H9 (cell line): ENCODE data around the gene FAM43B. TPM values are rescaled to one million over a fixed set of nuclear protein-coding genes. Genes with fewer than 3 reads are reported as not detected.

Experiments used
- DNase-seq: peaks from one replicate; pipeline ENCODE4 v3.0.0-alpha.2; 2017
- H2AFZ ChIP-seq: one replicate; pipeline ENCODE4 v1.6.1; 2013; ENCODE audit warnings: mild to moderate bottlenecking, low read length, control low read depth, moderate library complexity
- H2AK5ac ChIP-seq: 2 replicates; pipeline ENCODE4 v1.6.1; 2013; ENCODE audit warnings: low read length, control low read depth, mixed read lengths; ENCODE audit not compliant: insufficient read length
- H2BK120ac ChIP-seq: one replicate; pipeline ENCODE4 v1.6.1; 2013; ENCODE audit warnings: low read depth, mild to moderate bottlenecking, low read length, control low read depth, inconsistent platforms; ENCODE audit not compliant: poor library complexity, severe bottlenecking
- H2BK12ac ChIP-seq: 2 replicates; pipeline ENCODE4 v1.6.1; 2013; ENCODE audit warnings: low read length, control low read depth, mixed read lengths, low read depth; ENCODE audit not compliant: insufficient read length
- H2BK15ac ChIP-seq: 2 replicates; pipeline ENCODE4 v1.6.1; 2013; ENCODE audit warnings: low read depth, low read length, control low read depth
- H2BK20ac ChIP-seq: one replicate; pipeline ENCODE4 v1.6.1; 2013; ENCODE audit warnings: low read depth, mild to moderate bottlenecking, low read length, control low read depth, inconsistent platforms; ENCODE audit not compliant: poor library complexity, severe bottlenecking
- H2BK5ac ChIP-seq: 2 replicates; pipeline ENCODE4 v1.6.1; 2013; ENCODE audit warnings: low read length, control low read depth, mixed read lengths; ENCODE audit not compliant: insufficient read length
- H3K14ac ChIP-seq: 2 replicates; pipeline ENCODE4 v1.6.1; 2013; ENCODE audit warnings: low read length, control low read depth; ENCODE audit not compliant: insufficient read depth
- H3K18ac ChIP-seq: 2 replicates; pipeline ENCODE4 v1.6.1; 2013; ENCODE audit warnings: low read depth, mild to moderate bottlenecking, mixed read lengths, low read length, control low read depth; ENCODE audit not compliant: insufficient read length
- H3K23ac ChIP-seq: 2 replicates; pipeline ENCODE4 v1.6.1; 2013; ENCODE audit warnings: low read length, control low read depth, mixed read lengths, low read depth; ENCODE audit not compliant: insufficient read length
- H3K23me2 ChIP-seq: 2 replicates; pipeline ENCODE4 v1.6.1; 2013; ENCODE audit warnings: low read depth, mild to moderate bottlenecking, mixed read lengths, low read length, control low read depth; ENCODE audit not compliant: insufficient read length, poor library complexity, severe bottlenecking
- H3K27ac ChIP-seq: 2 replicates; pipeline ENCODE4 v1.5.1; 2013; ENCODE audit warnings: low read length, control low read depth, mixed read lengths, low read depth; ENCODE audit not compliant: insufficient read length
- H3K27me3 ChIP-seq: 2 replicates; pipeline ENCODE4 v1.6.1; 2013; ENCODE audit warnings: low read length, control low read depth, inconsistent platforms; ENCODE audit not compliant: insufficient read depth
- H3K4ac ChIP-seq: 2 replicates; pipeline ENCODE4 v1.6.1; 2013; ENCODE audit warnings: low read depth, mild to moderate bottlenecking, control low read depth, inconsistent platforms, low read length, moderate library complexity
- H3K4me1 ChIP-seq: 2 replicates; pipeline ENCODE4 v1.6.1; 2013; ENCODE audit warnings: low read length, control low read depth, inconsistent platforms; ENCODE audit not compliant: insufficient read depth
- H3K4me2 ChIP-seq: 2 replicates; pipeline ENCODE4 v1.6.1; 2013; ENCODE audit warnings: low read length, control low read depth, mixed read lengths; ENCODE audit not compliant: insufficient read length, insufficient read depth
- H3K56ac ChIP-seq: 2 replicates; pipeline ENCODE4 v1.6.1; 2013; ENCODE audit warnings: low read depth, mild to moderate bottlenecking, mixed read lengths, low read length, control low read depth; ENCODE audit not compliant: insufficient read length
- H3K79me1 ChIP-seq: 2 replicates; pipeline ENCODE4 v1.6.1; 2013; ENCODE audit warnings: low read depth, mild to moderate bottlenecking, moderate library complexity, low read length, control low read depth, inconsistent platforms; ENCODE audit not compliant: insufficient read depth, poor library complexity, severe bottlenecking
- H3K79me2 ChIP-seq: 2 replicates; pipeline ENCODE4 v1.6.1; 2013; ENCODE audit warnings: low read length, control low read depth, inconsistent platforms; ENCODE audit not compliant: insufficient read depth
- H3K9ac ChIP-seq: 2 replicates; pipeline ENCODE4 v1.6.1; 2013; ENCODE audit warnings: low read length, control low read depth, mixed read lengths; ENCODE audit not compliant: insufficient read length; ENCODE audit errors: extremely low read depth
- H3K9me3 ChIP-seq: one replicate; pipeline ENCODE4 v1.6.1; 2013; ENCODE audit warnings: low read depth, low read length, inconsistent platforms; ENCODE audit not compliant: control insufficient read depth
- H3T11ph ChIP-seq: one replicate; pipeline ENCODE4 v1.6.1; 2013; ENCODE audit warnings: mild to moderate bottlenecking, low read length, control low read depth, inconsistent platforms
- H4K20me1 ChIP-seq: one replicate; pipeline ENCODE4 v1.6.1; 2013; ENCODE audit not compliant: control insufficient read depth, insufficient read length, insufficient read depth
- H4K5ac ChIP-seq: 2 replicates; pipeline ENCODE4 v1.6.1; 2013; ENCODE audit warnings: low read depth, mild to moderate bottlenecking, mixed read lengths, low read length, control low read depth; ENCODE audit not compliant: insufficient read length
- H4K8ac ChIP-seq: replicated peaks from 2 replicates; pipeline ENCODE4 v1.6.1; 2013; ENCODE audit warnings: low read length, control low read depth, mixed read lengths, low read depth; ENCODE audit not compliant: insufficient read length
- H4K91ac ChIP-seq: 2 replicates; pipeline ENCODE4 v1.6.1; 2013; ENCODE audit warnings: low read depth, mild to moderate bottlenecking, moderate library complexity, mixed read lengths, low read length, control low read depth; ENCODE audit not compliant: insufficient read length
- H3K27ac Mint-ChIP-seq, 3 experiments: 2 replicates in 2 of 3; 3 replicates in 1 of 3; pipeline ENCODE4 v1.8.0; 2020 to 2021; ENCODE audit warnings: mixed read lengths in 3 of 3, mild to moderate bottlenecking in 1 of 3, moderate library complexity in 1 of 3
- H3K27me3 Mint-ChIP-seq: 2 replicates; pipeline ENCODE4 v1.8.0; 2021; ENCODE audit warnings: low read depth, mild to moderate bottlenecking, moderate library complexity, mixed read lengths
- H3K36me3 Mint-ChIP-seq, 3 experiments: 2 replicates in 2 of 3; 3 replicates in 1 of 3; pipeline ENCODE4 v1.8.0; 2020 to 2021; ENCODE audit warnings: low read depth in 3 of 3, mixed read lengths in 3 of 3; ENCODE audit not compliant: insufficient read depth in 1 of 3
- H3K4me1 Mint-ChIP-seq, 2 experiments: 2 replicates each; pipeline ENCODE4 v1.8.0; 2020; ENCODE audit warnings: mixed read lengths in 2 of 2
- H3K4me3 Mint-ChIP-seq, 2 experiments: 2 replicates in 1 of 2; 3 replicates in 1 of 2; pipeline ENCODE4 v1.8.0; 2020 to 2021; ENCODE audit warnings: mild to moderate bottlenecking in 2 of 2, mixed read lengths in 2 of 2, moderate library complexity in 1 of 2
- H3K9me3 Mint-ChIP-seq, 2 experiments: 2 replicates in 1 of 2; 3 replicates in 1 of 2; pipeline ENCODE4 v1.8.0; 2020; ENCODE audit warnings: mild to moderate bottlenecking in 2 of 2, mixed read lengths in 2 of 2, moderate library complexity in 1 of 2
- CTCF ChIP-seq: fragments of 200-600 bp; sonication (generic); conservative IDR thresholded peaks from 3 replicates; pipeline ENCODE4 v1.8.0; 2021; ENCODE audit warnings: antibody characterized with exemption, mild to moderate bottlenecking
- WGBS: extraction: QIAGEN DNeasy Blood & Tissue Kit; methylation state at CpG from one replicate; pipeline ENCODE4 v1.1.7; 2013; ENCODE audit warnings: missing lambda C conversion rate, low lambda C conversion rate, mixed read lengths; ENCODE audit not compliant: insufficient read length; ENCODE audit errors: extremely low coverage; 5-methylcytosine and 5-hydroxymethylcytosine counted together
- total RNA-seq: library from RNA; stranded (reverse); gene quantifications from 2 replicates; pipeline ENCODE4 v1.2.1, GENCODE V29; 2021

FAM43B gene
- total RNA-seq, 1 experiment from 2014 or later, result 0.22 TPM

GRCh38 chr1:20593756-20594155, 41.4 kb downstream of the FAM43B start:
- DNase-seq, result no peak
- Histone ChIP-seq H3K4me2 (no peak overlapping the region), H4K8ac (no peak overlapping the region), H2AK5ac (no peak overlapping the region), H2BK120ac (no peak overlapping the region), H3K79me1 (no peaks in the 10 kb centered on the region), H3K9ac (no peak overlapping the region), H3K56ac (no peak overlapping the region), H3K4me1 (no peaks in the 10 kb centered on the region), H2BK5ac (no peak overlapping the region), H3K27ac (no peak overlapping the region), H3K27me3 (no peaks in the 10 kb centered on the region), H3K23me2 (no peaks in the 10 kb centered on the region), H3K14ac (no peak overlapping the region), H2BK12ac (no peak overlapping the region), H2BK20ac (no peak overlapping the region), H4K91ac (no peak overlapping the region), H4K5ac (no peak overlapping the region), H3K79me2 (no peaks in the 10 kb centered on the region), H3T11ph (no peak overlapping the region), H3K9me3 (no peaks in the 10 kb centered on the region), H3K4ac (no peak overlapping the region), H3K23ac (no peak overlapping the region), H3K18ac (no peak overlapping the region), H4K20me1 (no peaks in the 10 kb centered on the region), H2AFZ (no peak overlapping the region), H2BK15ac (no peak overlapping the region)
- WGBS, result no CpG with 5 or more reads among the region's 5 CpGs
- H3K27ac Mint-ChIP-seq, result no peak overlapping the region
- TF ChIP-seq CTCF, result no peak
- H3K9me3 Mint-ChIP-seq, result no peaks in the 10 kb centered on the region; a peak in 2 of 5 replicates
- peaks cover 9% of the 10 kb centered on the region for H3K27me3 Mint-ChIP-seq
- H3K4me1 Mint-ChIP-seq, result peaks cover 20 to 30% of the 10 kb centered on the region in 2 experiments
- H3K36me3 Mint-ChIP-seq, result no peaks in the 10 kb centered on the region; a peak in 1 of 7 replicates
- no peak overlapping the region for H3K4me3 Mint-ChIP-seq
